Stimulated activated CD4-positive, alpha-beta T cell treated with anti-CD3 and anti-CD28 coated beads, Interleukin-4, amount 100 ng/mL, for 24 hours (primary cell): ENCODE data around the gene HNRNPF.

ENCODE experiments used
- DNase-seq: peaks from one replicate; pipeline ENCODE4 v3.0.0-alpha.2; 2020

HNRNPF gene

GRCh38 chr10:43420369-43421200 is 11.6 kb upstream of the HNRNPF start:
- DNase-seq = peak; percentile 80

DNA sequence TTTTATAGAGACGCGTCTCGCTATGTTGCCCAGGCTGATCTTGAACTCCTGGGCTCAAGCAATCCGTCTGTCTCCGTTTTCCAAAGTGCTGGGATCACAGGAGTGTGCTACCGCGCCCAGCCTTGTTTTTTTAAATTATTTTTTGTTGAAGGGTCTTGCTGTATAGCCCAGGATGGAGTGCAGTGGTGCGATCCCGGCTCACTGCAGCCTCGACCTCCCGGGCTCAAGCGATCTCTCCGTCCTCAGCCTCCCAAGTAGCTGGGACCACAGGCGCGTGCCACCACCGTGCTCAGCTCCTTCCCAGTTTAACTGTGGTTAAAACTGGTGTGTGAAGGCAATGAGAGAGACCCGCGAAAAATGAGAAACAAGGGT is 11.0 kb upstream of the HNRNPF start:
- no peak for DNase-seq

DNA sequence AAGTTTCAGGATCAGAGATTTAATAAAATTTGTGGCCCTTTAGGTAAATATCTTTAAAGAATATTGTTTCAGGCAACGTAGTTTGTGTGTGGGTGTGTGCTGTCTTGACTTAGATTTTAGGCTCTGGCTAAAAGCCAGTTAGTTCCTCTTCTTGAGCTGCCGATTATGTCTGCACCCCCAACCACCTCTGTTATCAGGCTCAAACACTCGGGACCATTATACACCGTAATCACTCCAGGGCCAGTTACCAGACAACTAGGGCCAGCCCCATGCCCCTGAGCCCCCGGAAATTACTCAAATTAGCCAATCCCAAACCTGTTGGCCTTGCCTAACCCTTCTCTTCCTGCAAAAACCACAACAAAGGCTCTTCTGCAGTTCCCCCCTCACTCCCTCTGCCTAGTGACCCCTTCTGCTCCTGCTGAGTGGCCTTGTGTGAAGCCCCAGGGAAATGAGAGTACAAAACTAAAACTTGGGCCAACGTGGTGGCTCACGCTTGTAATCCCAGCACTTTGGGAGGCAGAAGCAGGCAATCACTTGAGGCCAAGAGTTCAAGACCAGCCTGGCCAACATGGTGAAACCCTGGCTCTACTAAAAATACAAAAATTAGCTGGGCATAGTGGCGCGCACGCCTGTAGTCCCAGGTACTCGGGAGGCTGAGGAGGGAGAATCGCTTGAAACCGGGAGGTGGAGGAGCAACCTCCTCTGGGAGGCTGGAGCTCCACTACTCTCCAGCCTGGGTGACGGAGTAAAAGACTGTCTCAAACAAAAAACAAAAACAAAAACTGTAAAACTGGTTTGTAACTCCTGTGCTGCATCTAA is 9.2 kb upstream of the HNRNPF start:
- DNase-seq = peak; percentile 19

DNA sequence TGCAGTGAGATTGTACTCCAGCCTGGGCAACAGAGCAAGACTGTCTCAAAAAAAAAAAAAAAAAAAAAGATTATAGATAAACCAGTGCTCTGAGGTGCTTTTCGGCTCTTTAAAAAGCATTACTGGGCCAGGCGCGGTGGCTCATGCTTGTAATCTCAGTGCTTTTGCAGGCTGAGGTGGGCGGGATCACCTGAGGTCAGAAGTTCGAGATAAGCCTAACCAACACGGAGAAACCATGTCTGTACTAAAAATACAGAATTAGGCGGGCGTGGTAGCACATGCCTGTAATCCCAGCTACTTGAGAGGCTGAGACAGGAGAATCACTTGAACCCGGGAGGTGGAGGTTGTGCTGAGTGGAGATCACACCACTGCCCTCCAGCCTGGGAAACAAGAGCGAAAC is 6.6 kb upstream of the HNRNPF start:
- no peak for DNase-seq

GRCh38 chr10:43411536-43411935 is 2.5 kb upstream of the HNRNPF start:
- no peak for DNase-seq

- DNase-seq = no peak
Observed at GRCh38 chr10:43410345-43410744, 1.4 kb upstream of the HNRNPF start.

GRCh38 chr10:43409385-43410109 is 561 bp upstream of the HNRNPF start:
- DNase-seq = peak; percentile 75

GRCh38 chr10:43408331-43408709 is 666 bp downstream of the HNRNPF start:
- peak; percentile 36 for DNase-seq

DNA sequence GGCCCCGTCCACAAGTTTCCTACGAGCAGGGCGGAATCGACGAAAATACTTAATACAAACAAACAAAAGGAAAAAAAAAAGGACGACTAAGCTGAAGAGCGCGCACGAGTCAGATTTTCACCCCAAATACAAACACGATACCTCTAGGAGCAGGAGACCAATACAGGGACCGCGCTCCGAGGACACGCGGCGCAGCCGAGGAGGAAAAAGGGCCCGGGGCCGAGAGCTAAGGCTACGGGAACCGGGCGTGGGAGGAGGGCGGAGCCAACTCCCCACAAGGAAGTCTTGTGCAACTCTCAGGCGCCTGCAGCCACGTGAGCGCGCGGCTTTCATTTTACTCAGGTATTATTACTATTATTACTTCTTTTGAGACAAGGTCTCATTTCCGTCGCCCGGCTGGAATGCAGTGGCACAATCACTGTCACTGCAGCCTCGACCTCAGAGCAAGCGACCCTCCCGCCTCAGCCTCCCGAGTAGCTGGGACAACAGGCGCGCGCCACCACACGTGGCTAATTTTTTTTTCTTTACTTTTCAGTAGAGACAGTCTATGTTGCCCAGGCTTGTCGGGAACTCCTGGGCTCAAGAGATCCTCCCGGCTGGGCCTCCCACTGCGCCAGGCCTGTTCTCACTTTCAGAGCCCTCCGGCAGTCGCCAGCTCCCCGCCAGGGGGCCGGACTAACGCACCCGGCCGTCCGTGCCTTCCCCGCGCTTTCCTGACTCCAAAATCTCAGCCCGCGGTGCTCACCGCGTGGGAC is 1.2 kb downstream of the HNRNPF start:
- peak; percentile 93 for DNase-seq

- DNase-seq = peak; percentile 60
Observed at GRCh38 chr10:43407148-43407575, 1.8 kb downstream of the HNRNPF start.

GRCh38 chr10:43404704-43405084 is 4.3 kb downstream of the HNRNPF start:
- no peak for DNase-seq

GRCh38 chr10:43403911-43404703 is 4.9 kb downstream of the HNRNPF start:
- no peak for DNase-seq

DNA sequence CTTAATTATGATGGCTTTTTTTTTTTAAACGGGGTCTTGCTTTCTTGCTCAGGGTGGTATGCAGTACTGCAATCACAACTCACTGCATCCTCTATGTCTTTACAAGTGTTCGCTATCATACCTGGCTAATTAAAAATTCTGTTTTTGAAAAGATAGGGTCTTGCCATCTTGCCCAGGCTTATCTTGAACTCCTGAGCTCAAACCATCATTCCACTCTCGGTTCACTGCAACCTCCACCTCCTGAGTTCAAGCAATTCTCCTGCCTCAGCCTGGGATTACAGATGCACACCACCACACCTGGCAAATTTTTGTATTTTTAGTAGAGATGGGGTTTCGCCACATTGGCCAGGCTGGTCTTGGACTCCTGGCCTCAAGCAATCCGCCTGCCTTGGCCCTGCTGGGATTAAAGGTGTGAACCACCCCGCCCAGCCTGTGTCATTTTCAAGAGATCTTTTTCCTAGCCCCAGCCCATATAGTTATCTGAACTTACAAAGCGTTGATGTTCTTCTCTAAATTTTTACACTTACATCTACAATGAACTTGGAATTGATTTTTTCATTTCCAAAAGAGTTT is 6.0 kb downstream of the HNRNPF start:
- no peak for DNase-seq

- no peak for DNase-seq
Observed at GRCh38 chr10:43402176-43402575, 6.8 kb downstream of the HNRNPF start.

DNA sequence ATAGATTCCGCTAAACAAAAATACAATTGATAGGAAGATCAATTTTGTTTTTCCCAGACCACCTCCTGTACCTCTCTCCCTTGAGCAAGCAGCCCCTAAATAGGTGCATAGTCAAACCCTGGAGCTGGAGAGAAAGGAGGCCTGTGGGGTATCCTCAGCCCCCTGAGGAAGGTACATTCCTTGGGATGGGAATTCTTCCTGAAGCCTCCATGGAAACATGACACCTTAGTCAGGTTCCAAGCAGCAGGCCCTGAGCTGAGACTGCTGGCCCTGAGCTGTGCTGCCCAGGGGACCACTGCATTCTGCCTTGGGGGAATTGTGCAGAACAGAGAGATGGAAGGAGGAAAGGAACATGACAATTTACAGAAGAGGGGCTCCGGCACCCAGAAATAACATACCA is 7.4 kb downstream of the HNRNPF start:
- no peak for DNase-seq

GRCh38 chr10:43399320-43400310 is 9.4 kb downstream of the HNRNPF start:
- no peak for DNase-seq

DNA sequence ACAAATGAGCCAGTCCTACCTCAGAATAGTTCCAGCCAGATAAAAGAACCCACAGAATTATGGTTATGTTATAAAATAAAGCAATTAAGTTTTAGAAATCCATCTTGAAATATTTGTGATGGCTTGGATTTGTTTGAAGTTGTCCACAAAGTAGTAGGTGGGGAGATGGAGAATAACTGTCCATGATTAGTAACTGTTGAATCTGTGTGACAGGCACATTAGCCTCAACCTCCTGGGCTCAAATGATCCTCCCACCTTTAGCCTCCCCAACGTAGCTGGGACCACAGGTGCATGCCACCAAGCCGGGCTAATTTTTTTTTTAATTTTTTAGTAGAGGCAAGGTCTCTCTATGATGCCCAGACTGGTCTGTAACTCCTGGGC is 10.1 kb downstream of the HNRNPF start:
- no peak for DNase-seq

GRCh38 chr10:43396928-43397624 is 11.9 kb downstream of the HNRNPF start:
- DNase-seq = peak; percentile 82

DNA sequence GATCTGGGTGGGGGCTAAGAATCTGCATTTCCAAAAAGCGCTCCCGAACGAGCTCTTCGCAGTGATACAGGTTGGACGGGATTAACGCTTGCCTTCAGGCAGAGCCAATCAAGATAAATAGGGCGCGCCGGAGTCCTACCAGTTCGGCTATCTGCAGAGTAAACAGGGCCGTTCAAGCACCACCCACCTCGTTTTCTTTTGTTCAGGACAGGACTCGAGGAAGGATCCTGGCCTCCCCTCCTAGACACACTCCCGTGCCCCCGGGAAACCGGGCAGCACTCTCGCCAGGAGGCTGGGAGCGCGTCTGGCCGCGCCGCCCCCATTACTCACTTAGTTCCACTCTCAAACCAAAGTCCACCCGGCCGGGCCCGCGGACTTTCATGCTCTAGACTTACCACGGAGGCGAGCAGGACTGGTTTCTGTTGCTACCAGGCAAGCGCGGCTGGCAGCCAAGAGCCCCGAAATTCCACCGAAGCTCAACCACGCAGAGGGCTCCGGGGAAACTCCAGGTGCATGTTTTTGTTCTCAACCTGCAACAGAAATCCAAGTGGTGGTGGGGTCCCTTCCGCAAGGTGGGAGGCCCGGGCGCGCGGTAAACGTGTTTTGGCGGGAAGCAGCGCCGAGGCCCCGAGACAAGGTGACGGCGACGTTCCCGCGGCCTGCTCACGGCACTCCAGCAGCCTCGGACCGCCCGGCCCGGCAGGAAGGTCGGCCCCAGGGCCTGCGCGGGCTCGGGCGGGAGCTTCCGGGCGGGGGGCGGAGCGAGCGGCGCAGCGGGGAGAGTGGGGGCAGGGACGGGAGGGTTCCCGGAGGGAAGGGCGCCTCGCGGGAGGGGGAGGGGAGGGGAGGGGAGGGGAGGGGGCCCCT is 12.7 kb downstream of the HNRNPF start:
- peak; percentile 72 for DNase-seq
